Activated CD4-positive, CD25-positive, alpha-beta regulatory T cell treated with anti-CD3 and anti-CD28 coated beads, Interleukin-2, amount 50 U/mL, for 72 hours (primary cell): ENCODE measurements around the gene RXFP3.
"Not testable (repeated sequence)": the region's sequence is repeated elsewhere in the genome, so short reads cannot be mapped to it uniquely, and the experiment has no call there.

Experiments used
- DNase-seq: peaks from one replicate; pipeline ENCODE4 v3.0.0; 2021

Gene RXFP3, protein sequence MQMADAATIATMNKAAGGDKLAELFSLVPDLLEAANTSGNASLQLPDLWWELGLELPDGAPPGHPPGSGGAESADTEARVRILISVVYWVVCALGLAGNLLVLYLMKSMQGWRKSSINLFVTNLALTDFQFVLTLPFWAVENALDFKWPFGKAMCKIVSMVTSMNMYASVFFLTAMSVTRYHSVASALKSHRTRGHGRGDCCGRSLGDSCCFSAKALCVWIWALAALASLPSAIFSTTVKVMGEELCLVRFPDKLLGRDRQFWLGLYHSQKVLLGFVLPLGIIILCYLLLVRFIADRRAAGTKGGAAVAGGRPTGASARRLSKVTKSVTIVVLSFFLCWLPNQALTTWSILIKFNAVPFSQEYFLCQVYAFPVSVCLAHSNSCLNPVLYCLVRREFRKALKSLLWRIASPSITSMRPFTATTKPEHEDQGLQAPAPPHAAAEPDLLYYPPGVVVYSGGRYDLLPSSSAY

DNA sequence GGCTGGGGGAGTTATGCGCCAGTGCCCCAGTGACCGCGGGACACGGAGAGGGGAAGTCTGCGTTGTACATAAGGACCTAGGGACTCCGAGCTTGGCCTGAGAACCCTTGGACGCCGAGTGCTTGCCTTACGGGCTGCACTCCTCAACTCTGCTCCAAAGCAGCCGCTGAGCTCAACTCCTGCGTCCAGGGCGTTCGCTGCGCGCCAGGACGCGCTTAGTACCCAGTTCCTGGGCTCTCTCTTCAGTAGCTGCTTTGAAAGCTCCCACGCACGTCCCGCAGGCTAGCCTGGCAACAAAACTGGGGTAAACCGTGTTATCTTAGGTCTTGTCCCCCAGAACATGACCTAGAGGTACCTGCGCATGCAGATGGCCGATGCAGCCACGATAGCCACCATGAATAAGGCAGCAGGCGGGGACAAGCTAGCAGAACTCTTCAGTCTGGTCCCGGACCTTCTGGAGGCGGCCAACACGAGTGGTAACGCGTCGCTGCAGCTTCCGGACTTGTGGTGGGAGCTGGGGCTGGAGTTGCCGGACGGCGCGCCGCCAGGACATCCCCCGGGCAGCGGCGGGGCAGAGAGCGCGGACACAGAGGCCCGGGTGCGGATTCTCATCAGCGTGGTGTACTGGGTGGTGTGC lies at the start of gene RXFP3:
Gene RXFP3, plus strand, starts transcription at position 6 of the 636 bp plus-strand sequence. Its CDS starts 355 bp downstream, at position 361.
- no peak for DNase-seq

DNA sequence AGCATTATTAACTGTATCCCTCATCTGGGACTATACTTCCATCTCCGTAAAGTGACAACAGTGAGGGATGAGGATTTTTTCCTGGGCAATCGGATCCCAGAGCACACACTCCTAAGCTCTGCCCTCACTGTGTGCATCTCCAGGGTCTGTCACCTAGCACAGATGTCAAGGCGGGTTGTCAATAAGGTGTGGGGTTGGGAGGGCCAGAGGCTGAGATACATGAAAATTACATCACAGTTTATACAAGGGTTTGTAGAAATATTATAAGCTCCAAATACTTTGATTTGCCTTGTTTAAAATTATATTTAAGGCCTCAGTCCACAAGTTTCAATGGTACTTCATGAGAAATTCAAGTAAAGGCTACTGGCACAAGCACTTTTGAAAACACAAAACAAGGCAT lies 48.9 kb upstream of the RXFP3 start:
- DNase-seq = no peak

DNA sequence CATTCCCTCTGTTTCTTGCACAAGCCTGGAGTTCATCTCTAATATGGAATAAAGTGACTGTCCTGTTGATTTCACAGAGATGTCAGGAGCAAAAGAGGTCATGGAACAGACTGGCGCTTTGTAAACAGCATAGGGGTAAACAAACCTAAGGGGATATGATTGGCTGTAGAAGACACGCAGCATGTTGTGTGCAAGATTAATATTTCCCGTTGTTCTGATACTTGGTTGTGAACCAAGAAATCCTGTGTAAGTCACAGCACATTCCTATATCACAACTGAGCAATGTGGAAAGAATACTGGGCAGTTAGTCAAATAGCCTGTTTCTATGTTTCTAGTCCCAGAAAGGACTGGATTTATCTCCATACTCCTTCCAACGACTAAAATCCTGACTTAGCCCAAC lies 47.6 kb upstream of the RXFP3 start:
- DNase-seq = no peak

DNA sequence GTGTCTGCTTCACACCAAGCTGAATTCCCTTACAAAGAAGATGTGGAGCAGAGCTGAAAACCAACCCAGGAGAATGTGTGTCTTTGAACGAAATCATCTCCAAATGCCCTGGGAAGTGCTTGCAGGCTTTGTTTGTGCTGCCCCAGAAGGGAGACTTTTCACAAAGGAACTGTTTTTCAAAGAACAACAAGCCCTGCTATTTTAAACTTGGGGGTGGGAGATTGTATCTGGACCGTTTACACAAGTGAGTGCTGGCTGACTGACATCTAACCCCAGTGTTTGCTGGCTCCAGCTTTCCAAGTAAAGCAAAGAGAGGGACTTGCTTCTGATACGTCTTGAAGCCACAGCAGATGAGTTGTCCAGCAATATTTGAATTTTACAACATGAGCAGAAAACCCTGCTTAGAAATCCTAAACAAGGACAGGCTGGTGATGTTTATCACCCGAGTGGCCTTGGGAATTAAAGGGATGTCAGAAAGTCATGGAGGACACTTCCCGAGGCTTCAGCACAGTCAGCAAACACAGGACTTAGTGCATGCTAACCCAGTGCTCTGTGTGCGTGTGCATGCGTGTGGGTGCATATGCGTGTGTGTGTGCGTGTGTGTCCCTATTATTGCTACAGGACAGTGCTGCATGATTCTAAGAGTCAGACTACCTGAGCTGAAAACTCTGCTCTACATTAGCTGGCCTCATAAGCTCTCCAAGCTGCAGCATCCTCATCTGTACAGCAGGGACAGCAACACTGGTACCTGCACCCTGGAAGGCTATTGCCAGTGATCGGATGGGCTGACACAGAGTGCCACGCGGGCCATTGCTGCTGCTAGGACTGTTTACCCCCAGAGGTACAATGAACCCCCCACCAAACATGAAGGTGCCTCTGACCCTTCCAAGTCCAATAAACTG lies 45.8 kb upstream of the RXFP3 start:
- DNase-seq = no peak

DNA sequence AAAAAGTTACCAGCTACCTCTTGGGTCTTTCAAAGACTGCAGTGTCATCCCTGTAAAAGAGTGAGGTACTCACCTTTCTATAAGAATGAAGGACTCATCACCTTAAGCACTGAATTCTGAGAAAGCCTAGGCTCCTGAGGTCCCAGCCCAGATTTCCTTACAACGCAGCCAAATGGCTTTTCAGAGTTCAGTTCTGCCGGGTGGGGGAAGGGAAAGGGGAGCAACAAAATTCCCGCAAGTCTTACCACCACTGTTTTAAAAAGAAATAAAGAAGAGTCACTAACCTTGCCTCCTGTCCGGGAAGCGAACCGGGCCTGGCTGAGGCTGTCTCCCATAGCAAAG lies 44.8 kb upstream of the RXFP3 start:
- no peak for DNase-seq

DNA sequence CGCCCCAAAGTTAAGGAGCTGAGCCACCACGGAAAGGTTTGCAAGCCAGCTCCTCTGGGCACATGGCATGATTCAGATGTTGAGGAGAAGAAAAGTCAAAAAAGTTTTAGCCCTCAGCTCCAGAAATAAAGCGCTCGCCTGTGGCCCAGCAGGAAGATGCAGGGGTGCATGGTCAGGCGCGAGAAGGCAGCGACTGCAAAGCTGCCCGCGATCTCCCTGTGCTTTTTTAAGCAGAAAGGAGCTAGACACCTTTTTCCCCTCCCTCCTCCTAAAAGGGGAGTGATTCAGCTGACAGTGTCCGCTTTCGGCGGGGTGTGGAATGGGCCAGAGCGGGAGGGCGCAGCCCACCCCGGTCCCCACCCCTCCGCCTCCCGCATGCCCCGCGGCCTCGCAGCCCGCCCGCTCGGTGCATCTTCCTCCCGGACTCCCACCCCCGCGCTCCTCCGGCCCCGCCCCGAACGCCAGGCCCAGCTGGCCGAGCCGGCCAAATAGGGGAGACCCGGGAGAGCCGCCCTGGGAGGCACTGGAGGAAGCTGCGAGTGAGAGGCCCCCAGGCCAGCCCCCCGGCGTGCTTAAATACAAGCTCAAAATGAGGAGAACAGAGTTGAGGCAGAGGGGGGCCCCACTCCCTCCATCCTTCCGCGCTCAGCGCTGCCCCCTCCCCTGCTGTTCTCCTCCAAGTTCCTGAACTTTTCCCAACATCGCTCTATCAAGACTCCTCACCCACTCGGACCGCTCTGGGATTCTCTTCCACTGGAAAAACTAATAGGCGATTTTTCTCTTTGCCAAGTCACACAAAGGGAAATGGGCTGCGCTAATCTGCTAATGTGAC lies 44.2 kb upstream of the RXFP3 start, which contains the start of gene ADAMTS12:
Gene ADAMTS12, minus strand, starts transcription at position 203 of the 832 bp plus-strand sequence. Its CDS starts 134 bp downstream, at position 69.
- no peak for DNase-seq

DNA sequence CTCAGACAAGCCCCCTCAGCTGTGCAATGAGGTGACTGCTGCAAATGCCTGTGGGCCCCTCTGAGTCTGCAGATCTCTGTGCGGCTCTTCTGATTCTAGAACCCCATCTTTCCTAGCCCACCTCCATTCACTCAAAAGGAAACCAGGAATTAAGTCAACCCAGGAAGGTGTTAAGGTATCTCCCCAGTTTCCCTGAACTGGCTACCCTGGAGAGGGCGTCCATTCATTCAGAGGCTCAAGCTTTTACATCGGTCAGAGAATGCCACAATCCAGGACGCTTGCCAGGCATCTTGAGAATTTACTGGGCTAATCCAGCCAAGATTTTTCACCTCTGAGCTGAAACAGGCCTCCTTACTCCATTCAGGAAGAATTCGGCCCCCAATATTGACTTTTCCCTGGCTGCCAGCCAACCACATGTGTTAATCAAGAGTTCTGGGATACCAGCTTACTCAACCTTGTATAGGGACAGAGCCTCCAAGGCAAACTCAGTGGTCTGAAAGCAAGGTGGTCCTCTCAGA lies 43.5 kb upstream of the RXFP3 start:
- DNase-seq = no peak

DNA sequence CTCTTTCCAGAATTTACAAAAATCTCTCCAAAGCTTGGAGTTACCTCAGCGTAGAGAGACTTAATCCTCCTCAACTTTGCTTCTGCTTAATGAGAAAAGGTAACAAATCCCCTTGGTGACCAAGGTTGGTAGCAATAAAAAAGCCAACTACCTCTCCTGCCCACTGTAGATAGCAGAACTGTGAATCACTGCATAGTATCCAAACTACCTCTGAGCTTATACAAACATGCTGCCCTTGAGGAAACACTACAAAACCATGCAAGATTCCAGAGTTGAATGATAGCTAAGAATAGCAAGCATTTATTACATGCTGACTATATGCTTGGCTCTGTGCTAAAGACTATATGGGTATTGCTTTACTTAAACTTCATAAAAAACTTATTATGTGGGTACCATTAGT lies 41.6 kb upstream of the RXFP3 start:
- DNase-seq = no peak

DNA sequence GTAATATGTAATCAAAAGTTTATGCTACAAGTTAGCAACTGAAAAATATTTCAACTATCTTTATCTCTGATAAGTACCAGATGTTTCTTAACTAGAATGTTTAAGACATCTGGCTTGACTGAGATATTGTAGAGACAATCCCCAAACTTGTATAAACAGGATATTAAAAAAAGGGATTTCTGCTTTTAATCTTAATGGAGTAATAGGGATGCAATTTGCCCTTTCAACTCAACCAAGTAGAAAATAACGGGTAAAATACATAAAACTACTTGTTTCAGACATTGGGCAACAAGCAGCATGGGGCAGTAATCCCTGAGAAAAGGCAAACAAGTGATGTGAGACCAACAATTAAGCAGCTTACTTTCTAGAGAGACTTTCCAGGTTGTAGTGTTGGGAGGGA lies 35.0 kb upstream of the RXFP3 start:
- DNase-seq = no peak

DNA sequence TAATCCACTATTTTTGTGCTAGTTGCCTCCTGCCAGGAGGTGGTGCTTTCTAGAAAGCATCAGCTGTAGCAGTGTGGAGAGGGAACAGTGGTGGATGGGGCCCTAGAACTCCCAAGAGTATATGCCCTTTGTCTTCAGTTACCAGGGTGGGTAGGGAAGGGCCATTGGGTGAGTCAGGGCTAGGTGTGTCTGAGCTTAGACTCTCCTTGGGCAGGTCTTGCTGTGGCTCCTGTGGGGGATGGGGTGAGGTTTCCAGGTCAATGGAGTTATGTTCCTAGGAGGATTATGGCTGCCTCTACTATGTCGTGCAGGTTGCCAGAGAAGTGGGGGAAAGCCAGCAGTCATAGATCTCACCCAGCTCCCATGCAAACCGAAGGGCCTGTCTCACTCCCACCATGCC lies 33.1 kb upstream of the RXFP3 start:
- DNase-seq = no peak

DNA sequence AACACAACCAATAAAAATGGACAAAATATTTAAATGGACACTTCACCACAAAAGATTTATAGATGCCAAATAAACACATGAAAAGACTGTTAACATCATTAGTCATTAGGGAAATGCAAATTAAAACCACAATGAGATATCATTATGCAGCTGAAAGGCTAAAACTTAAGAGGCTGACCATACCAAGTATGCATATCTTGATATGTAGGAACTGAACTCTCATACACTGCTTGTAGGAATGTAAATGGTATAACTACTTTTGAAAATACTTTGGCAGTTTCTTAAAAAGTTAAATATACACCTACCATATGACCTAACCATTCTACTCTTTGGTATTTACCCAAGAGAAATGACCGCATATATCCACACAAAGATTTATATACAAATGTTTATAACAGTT lies 30.8 kb upstream of the RXFP3 start:
- no peak for DNase-seq

DNA sequence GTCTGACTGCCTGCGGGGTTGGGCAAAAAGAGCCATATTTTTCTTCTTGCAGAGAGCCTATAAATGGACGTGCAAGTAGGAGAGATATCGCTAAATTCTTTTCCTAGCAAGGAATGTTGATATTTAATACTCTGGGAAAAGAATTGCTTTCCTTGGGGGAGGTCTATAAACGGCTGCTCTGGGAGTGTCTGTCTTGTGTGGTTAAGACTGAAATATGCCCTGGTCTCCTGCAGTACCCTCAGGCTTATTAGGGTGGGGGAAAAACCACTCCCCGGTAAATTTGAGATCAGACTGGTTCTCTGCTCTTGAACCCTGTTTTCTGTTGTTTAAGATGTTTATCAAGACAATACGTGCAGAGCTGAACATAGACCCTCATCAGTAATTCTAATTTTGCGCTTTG lies 29.9 kb upstream of the RXFP3 start:
- DNase-seq = not testable (repeated sequence)

DNA sequence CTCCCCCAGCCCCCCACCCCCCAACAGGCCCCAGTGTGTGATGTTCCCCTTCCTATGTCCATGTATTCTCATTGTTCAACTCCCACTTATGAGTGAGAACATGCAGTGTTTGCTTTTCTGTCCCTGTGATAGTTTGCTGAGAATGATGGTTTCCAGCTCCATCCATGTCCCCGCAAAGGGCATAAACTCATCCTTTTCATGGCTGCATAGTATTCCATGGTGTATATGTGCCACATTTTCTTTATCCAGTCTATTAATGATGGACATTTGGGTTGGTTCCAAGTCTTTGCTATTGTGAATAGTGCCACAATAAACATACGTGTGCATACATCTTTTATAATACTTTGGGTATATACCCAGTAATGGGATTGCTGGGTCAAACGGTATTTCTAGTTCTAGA lies 21.3 kb upstream of the RXFP3 start:
- not testable (repeated sequence) for DNase-seq

DNA sequence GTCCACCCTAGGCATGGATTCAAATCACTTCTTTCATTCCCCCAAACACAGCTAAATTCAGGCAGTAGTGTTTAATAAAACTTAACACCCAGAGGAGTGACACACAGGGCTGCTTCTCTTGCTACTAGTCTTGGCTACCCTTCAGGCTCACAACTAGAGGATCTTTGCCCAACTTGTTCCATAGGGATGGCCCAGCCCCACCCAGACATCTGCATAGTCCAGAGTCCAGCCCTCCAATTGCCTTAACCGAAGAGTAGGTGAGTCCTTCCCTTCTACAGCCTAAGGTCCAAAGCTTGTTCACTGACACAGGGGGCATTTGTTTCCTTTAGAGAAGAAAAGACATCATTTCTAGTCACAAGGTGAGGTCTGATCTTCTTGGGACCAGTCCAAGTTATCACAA lies 15.2 kb upstream of the RXFP3 start:
- DNase-seq = no peak

DNA sequence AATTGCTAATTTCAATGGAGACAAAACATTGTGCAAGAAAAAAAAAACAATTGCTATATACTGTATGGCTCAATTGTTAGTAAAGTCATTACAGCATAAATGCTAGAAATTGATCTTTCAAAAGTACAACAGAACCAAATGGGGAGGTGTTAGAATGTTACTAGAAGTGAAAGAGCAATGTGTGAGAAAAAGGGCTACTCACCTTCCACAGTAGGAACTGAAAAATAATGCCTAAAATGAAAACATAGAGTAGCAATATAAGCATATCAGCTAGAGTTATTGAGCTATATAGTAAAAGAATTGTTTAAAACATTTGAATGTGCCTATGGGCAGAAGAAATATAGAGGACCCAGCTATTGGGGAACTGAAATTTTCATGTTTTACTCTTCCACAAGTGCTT lies 10.9 kb upstream of the RXFP3 start:
- DNase-seq = no peak

DNA sequence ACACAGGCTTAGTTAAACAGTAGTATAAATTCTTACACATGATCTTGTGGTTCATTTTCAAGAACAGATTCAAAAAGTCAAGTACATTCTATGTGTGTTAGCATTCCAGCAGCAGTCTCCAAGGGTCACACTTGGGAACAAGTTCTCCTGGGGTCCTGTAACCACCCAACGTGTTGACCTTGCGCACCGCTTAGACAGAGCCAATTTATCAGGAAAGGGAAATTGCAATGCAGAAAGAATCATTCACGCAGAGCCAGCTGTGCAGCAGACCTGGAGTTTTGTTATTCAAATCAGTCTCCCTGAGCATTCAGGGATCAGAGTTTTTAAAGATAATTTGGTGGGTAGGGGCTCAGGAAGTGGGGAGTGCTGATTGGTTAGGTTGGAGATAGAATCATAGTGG lies 8.5 kb upstream of the RXFP3 start:
- DNase-seq = no peak

DNA sequence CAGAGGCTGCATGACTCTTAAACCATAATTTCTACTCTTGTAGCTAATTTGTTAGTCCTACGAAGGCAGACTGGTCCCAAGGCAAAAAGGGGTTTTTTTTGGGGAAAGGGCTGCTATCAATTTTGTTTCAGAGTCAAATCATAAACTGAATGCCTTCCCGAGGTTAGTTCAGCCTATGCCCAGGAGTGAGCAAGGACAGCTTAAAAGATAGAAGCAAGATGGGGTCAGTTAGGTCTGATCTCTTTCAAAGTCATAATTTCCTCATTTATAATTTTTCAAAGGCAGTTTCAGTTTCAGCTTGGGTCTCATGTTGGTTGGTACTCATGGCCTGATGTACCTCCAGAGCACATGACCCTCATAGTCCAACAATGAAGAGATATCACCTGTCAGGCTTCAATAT lies 7.9 kb upstream of the RXFP3 start:
- DNase-seq = no peak

DNA sequence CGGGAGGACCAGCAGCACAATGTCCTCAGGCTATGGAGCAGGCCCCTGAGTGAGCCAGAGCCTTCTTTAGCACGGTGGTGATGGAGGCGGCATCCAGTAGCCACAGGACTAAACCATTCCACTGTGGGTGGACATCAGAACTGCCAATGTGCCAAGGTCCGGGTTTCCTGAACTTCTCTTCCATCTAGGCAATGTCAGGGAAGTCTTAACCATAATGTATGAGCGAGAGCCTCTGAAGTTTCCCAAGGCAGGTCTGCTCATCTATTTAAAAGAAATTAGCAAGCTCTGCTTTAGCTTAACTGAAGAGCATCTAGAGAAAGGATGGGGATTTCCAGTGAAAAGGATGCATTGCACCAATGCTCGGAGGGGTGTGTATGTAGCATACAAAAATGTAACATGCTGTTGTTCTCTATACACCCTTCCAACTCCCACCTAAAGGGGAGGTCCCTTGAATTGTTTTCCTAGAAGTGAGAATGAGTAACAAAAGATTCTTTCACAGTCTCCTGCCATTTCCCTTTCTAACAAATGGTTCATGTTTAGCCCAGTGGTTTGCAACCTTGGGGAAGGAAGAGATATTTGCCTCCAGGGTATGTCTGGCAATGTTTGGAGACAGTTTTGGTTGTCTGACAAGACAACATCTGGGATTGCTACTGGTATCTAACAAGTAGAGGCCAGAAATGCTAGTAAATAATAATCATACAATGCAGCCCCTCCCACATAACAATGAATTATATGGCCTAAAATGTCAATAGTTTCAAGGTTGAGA lies 6.1 kb upstream of the RXFP3 start:
- DNase-seq = no peak

DNA sequence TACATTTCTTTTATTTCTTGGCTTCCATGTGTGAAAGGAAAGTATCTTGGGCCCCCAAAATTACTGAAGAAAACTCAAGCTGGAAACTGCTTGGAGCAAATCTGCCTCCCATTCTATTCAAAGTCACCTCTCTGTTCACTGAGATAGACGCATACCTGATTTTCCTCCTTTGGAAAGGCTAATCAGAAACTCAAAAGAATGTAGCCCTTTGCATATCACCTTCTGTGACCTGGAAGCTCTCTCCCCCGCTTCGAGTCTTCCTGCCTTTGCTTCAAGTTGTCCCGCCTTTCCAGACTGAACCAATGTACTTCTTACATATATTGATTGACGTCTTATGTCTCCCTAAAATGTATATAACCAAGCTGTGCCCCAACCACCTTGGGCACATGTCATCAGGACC lies 5.0 kb upstream of the RXFP3 start:
- no peak for DNase-seq

DNA sequence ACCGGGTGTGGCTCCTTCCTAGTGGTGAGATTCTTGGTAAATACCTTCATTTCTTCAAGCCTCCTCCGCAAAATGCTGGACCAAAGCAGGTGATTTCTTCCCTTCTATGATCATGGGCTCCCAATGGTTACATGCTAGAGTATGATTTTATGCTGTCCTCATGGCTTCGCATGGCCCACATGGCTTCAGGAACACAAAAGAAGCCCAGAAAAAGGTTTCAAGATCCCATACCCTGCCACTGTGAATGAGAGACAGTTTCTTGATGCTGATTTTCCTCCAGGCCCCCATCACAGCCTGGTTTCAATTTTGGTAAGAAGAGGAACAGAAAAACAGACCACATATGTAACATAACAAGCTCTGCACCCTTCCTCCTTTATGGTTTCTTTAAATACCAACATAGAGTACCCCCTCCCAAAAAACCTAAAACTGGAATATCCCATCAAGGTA lies 2.4 kb upstream of the RXFP3 start:
- DNase-seq = no peak

DNA sequence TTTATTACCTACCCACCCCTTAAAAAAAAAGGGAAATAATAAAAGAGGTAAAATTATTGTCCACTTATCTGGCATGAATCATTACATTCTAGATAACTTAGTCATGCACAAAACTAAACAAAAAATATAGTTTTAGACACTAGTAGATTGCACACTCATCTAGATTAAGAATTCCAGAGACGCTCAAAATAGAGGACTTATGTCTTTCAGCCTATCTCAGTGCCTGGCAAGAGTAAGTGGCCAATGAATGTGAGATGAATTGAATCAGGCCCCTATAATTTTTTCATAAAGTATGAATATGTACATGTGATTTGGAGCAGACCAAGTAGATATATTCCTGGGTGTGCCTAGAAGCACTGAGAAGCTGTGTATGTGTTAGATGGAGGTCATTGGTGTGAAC lies 2.0 kb upstream of the RXFP3 start:
- DNase-seq = no peak
